ENCODE data around the gene NDRG2.
A peak's percentile ranks its signal among the peaks of the same experiment; 100 is the strongest.

NDRG2 gene

DNA sequence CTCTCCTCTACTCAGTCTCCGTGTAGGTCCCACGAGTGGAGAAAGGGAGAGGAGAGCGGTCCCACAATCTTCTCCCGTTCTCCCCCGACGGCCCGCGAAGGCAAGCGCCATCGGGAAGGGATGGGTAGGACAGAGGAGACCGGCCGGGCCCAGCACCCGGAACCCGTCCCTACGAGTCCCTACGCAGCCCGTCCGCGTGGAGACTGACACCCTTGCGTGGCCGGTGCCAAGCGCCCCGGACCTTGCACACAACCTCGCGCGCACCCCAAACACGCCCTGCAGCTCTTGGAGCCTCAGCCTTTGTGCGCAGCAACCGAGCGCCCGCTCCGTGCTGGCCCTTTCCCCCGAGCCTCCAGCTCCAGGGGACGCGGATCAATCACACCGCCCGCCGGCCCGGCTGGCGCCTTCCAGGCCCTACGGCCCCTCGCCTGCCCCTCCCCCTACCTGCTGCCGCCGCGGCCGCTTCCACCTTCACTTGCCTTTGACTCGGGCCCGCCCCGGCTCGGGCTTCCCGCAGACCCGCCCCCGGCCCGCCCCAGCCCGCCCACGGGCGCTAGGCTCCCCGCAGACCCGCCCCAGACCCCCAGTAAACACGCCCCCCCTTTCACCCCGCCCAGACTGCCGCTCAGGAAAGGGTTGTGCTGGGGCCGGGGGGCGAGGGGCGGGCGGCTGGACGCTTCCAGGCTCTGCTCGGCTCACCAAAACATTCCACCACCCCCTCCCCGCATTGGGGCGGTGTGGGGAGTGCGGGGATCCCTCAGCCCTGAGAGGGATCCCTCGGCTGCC lies at the start of gene NDRG2:
Gene NDRG2 (minus strand): TSS at position 477 of the 786 bp plus-strand sequence. CDS start 1,746 bp downstream, outside the sequence.
- DNase-seq (ENCODE audit: low read depth in 1 of 2, low spot score in 1 of 2) = peak; percentile 57 to 62

DNA sequence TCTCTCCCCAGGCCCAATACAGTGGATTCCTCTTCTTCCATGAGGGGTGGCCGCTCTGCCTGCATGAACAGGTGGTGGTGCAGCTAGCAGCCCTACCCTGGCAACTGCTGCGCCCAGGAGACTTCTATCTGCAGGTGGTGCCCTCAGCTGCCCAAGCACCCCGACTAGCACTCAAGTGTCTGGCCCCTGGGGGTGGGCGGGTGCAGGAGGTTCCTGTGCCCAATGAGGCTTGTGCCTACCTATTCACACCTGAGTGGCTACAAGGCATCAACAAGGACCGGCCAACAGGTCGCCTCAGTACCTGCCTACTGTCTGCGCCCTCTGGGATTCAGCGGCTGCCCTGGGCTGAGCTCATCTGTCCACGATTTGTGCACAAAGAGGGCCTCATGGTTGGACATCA lies 49.1 kb upstream of the NDRG2 start:
- no peak for DNase-seq (ENCODE audit: low read depth in 1 of 2, low spot score in 1 of 2)

DNA sequence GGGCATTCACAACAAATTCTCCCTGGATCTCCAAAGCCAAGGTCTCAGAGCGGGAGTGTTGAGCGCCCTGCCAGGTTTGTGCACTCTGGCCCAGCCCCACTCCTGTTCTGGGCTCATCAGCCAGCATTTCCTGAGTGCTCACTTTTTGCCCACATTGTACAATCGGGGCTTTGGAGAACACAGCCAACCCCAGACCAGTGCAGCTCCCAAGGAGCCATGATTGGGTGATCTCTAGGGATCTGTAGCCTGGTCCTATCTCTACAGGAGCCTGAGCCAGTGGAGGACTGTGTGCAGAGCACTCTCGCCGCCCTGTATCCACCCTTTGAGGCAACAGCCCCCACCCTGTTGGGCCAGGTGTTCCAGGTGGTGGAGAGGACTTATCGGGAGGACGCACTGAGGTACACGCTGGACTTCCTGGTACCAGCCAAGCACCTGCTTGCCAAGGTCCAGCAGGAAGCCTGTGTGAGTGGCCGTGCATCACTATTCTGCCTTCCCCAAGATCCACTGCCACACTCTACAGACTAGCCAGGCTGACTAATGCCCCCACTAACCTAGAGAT lies 48.0 kb upstream of the NDRG2 start:
- DNase-seq (ENCODE audit: low read depth in 1 of 2, low spot score in 1 of 2) = no peak

DNA sequence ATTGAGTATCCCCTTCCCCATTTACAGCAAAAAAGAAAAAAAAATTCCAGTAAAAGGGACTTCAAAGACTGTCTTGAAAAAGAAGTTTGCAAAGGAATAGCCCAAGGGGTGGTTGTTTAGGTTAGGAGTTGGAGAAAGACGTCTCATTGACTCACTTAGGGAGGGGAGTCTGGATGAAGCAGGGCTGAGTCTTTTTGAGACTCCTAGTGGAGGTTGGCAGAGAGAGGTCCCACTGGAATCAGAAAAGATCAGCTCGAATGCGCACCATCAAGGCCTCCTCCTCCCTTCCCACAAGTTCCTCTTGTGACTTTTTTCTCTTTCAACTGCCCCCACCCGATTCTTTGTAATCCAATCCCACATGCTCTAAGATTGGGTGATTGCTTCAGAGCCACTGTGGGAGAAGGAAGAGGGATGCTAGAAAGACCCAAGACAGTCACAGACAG lies 47.2 kb upstream of the NDRG2 start:
- DNase-seq (ENCODE audit: low read depth in 1 of 2, low spot score in 1 of 2) = no peak

DNA sequence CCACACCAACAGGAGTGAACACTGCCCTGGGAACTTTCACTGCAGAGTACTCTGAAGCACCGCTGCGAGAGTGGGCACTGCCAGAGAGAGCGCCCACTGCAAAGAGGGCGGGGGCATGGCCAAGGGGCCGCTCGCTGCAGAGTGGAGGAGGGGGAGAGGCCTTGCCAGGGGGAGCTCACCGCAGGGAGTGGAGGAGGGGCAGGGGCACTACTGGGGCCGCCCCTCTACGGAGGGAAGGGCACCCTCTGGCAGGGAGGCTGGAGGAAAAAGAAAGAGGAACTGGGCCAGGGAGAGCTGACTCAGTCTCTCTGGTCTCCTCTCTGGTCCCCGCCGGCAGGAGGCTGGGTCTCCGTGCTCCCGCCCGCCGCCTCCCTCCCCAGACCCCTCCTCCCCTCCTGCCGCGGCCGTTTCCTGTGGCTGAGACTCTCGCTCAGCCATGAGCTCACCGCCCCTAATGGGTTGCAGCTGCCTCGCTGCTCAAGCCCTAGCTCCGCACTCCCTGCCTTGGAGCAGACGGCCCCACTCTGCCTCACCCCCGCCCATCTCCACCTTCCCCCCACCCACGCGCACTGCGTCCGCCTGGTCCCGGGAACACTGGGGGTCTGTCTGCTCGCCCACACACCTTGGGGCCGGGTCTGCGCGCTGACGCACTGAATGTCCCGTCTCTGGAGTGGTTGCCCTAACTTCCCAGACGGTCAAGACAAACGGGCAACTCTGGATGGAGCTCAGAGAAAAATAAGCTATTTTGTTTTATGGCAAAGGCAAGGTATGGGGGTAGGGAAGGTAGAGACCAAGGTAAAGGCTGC lies 46.6 kb upstream of the NDRG2 start:
- no peak for DNase-seq (ENCODE audit: low read depth in 1 of 2, low spot score in 1 of 2)

- DNase-seq (ENCODE audit: low read depth in 1 of 2, low spot score in 1 of 2) = no peak
Measured at GRCh38 chr14:21070610-21071224, 45.9 kb upstream of the NDRG2 start.

DNA sequence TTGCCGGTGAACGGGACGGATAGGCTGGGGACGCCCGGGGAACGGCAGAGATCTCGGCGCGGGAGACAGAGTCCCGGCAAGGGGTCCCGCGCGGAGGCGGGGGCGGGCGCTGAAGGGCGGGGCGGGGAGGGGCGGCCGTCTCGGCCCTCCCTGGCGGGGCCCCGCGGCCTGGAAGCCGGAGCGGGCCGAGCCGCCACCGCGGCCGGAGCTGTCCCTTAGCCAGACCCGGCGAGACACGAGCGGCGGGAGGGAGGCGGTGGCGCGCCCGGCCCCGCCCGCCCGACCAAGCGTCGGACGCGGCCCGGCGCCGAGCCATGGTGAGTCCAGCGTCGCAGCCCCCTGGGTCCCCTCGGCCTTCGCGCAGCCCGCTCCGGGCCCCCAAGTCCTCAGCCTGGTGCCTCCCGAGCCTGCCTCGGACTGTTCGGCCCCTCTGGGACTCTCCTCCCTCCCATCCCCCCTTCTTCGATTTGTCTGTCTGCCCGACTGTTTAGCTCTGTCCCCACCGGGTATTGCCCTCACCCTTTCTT lies 45.3 kb upstream of the NDRG2 start, which contains the start of gene ARHGEF40:
Gene ARHGEF40 (plus strand): TSS at position 222 of the 527 bp plus-strand sequence. CDS start 93 bp downstream, at position 315.
- DNase-seq (ENCODE audit: low read depth in 1 of 2, low spot score in 1 of 2) = no peak

GRCh38 chr14:21069388-21070082 lies 44.7 kb upstream of the NDRG2 start:
- DNase-seq (ENCODE audit: low read depth in 1 of 2, low spot score in 1 of 2) = no peak

DNA sequence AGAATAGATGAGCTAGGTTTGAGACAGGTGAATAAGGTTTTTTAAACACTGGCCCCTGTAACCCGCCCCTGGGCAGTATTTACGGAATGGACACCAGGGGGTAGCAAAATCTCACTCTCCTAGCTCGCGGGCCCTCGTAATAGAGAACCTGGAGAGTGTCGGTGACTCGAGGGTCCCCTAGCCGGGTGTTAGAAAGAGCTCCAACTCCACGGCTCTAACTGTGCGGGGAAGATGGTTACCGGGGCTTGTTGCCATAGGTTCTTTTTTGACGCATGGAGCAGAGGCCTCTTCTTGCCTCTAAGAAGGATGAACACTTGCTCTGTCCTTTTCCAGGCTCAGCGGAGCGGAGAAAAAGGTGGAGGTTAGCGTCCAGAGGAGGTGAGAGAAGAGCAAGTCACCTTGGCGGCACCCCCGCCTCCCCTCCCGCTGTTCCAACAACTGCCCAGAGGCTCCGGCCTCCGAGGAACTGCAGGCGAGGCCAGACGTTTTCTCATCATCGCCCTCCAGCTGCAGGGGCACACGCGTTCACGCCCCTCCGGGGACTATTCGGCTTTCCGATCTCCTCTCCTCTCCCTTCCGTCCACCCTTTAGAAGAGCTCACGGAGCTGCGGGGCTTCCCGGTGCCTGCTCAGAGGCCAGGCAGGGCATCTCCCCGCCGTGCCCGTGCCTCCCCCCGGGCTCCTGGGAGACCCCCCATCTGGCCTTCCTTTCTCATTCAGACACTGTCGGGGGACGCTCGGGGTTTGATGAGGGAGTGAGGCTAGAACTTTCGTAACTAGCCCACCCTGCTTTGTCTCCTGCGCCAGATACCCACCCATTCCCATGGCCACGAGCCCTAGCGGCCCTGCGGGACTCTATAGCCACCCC lies 43.9 kb upstream of the NDRG2 start:
- DNase-seq (ENCODE audit: low read depth in 1 of 2, low spot score in 1 of 2) = no peak

DNA sequence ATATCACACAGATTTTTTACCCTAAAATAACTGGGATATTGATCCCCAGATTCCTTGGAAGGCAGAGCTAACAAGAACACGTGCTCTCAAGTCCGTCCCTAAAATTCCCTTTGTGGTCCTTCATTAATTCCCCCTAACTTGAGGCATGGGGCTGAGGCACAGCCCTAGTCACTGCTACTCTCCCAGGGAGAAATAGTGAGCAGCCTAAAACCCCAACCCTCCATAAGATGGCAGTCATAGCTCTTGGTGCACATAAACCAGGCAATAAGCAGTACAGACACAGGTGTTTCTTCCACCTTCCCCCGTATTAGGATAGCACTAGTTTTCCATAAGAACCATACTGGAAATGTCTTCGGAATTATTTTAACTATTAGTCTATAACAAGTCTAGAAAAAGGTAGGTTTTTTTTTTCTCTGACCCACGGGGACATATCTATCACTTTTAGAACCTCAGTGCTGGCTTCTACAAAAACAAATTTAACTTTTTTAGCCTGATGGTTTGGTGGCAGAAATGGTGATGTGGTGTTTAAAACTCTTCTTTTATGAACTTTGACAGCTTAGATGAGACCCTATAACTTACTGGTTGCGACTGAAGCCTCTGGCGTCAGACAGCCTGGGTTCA lies 42.1 kb upstream of the NDRG2 start:
- no peak for DNase-seq (ENCODE audit: low read depth in 1 of 2, low spot score in 1 of 2)

GRCh38 chr14:21063479-21063878 lies 38.6 kb upstream of the NDRG2 start:
- DNase-seq (ENCODE audit: low read depth in 1 of 2, low spot score in 1 of 2) = no peak

- no peak for DNase-seq (ENCODE audit: low read depth in 1 of 2, low spot score in 1 of 2)
Measured at GRCh38 chr14:21061347-21061668, 36.4 kb upstream of the NDRG2 start.

DNA sequence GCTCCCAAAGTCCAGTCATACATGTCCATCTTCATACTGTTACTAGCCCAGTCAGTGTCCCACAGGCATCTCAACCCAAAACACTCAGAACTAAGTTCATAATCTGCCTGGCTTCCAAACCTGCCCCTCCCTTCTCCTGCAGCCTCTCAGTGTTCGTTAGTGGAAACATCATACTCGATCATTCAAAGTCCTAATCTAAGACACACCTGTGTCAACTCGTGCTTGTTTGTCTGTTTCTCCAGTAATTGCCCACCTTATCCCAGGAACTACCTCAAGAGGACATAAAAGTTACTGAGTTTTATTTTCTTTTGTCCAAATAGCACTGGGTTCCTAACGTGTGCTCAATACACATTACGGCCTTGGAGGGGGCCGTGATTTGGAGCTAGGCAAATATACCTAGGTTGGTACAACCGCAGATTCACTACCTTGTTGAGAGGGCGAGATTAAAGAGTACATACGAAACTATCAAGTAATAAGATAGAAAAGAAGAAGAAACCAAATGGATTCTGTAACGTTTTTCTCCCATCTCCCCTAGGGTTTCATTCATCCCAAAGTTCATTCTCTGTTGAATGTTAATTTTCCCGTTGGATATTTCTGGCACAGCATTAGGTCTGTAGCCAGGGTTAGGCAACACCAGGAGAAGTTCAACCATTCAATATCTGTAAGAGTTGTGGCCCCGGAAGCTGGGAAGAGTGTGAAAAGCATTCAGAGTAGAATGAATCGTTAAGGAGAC lies 35.9 kb upstream of the NDRG2 start:
- no peak for DNase-seq (ENCODE audit: low read depth in 1 of 2, low spot score in 1 of 2)

DNA sequence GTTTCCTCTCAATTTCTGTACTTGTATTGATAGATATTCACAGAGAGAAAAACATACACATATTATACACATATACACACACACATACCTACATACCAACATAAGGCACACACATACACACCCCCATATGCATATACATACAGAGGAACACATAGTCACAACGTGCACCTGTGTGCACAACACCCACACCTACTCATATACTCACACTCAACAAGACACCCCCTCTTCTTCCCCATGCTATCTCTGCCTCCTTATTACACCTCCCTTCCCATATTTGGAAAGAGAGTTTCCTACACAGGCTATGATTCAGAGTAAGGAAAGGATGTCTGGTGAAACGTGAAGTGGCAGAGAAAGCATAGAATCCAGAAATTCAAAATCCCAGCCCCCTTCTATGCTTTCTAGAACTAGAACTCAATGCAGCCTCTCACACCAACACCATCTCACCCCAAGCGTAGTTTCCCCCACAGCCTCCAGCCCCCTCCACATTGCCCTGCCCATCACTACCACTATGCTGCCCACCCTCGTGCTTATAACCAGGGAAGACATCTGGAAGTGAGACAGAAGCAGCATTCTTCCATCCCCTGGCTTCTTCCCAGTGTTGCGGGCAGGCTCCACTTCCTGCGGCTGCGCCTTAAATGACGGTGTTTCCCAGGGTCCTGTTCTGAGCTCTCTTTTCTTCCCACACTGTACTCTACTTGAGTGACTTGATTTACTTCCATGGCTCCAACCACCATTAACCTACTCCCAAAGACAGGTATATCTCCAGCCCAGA lies 35.2 kb upstream of the NDRG2 start:
- no peak for DNase-seq (ENCODE audit: low read depth in 1 of 2, low spot score in 1 of 2)

DNA sequence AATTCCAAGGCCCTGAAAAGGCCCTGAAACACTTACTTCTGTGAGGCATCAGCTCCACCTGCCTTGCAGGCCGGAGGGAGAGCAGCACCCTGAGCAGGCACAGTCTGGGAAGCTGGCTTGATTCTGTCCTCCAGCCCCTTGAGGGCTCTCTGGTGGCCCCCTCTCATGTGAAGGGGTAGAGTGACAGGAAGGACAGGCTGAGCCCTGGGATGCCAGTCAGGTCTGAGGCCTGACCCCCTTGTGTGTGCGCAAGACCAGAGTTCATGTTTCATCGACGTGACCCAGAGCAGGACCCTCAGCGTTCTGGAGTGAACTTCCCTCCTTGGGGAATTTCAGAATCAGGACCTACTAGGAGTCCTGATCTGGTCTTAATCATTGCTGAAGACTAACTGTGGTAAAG lies 34.0 kb upstream of the NDRG2 start:
- DNase-seq (ENCODE audit: low read depth in 1 of 2, low spot score in 1 of 2) = no peak

DNA sequence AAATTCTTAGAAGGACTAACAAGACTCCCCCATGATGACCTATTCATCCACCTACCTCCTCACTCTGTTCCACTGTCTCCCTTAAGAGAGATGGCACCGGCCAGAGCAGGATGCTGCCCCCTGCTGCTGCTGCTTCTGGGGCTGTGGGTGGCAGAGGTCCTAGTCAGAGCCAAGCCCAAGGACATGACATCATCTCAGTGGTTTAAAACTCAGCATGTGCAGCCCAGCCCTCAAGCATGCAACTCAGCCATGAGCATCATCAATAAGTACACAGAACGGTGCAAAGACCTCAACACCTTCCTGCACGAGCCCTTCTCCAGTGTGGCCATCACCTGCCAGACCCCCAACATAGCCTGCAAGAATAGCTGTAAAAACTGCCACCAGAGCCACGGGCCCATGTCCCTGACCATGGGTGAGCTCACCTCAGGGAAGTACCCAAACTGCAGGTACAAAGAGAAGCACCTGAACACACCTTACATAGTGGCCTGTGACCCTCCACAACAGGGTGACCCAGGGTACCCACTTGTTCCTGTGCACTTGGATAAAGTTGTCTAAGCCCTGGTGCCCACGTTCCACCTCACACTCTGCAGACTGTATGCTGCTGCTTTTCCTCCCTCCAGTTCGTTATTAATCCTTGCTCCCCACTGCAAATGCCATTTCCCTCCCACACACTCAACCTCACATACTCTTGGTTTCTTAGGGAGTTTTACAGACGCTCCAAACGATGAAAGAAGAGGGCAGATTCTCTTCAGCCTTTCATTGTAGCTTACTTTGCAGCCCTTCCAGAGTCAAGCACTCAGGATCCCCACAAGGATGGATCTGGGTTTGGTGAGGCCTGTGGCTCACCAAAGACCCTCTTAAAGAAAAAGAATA lies 33.2 kb upstream of the NDRG2 start, which contains the start of gene RNASE8:
Gene RNASE8 (plus strand): TSS at position 20 of the 873 bp plus-strand sequence. CDS start 71 bp downstream, at position 91.
- DNase-seq (ENCODE audit: low read depth in 1 of 2, low spot score in 1 of 2) = no peak
